HUDEP-2 (cell line): ENCODE measurements around the gene TSHZ2.

Experiments used
- DNase-seq, 76 experiments: peaks; one replicate each; lab custom pipeline; 2025; ENCODE audit not compliant: unreplicated experiment in 76 of 76; lab: John Stamatoyannopoulos, UW

Gene TSHZ2

GRCh38 chr20:53154540-53154939 lies 182.4 kb downstream of the TSHZ2 start:
- peak in 34 of 76 experiments; percentile 1 to 71 (median 44) for DNase-seq

- DNase-seq: peak in 38 of 76 experiments; percentile 8 to 52 (median 24)
Observed at GRCh38 chr20:53157443-53158408, 185.6 kb downstream of the TSHZ2 start.

GRCh38 chr20:53159160-53159559 lies 187.0 kb downstream of the TSHZ2 start:
- no peak for DNase-seq

- DNase-seq: no peak
Observed at GRCh38 chr20:53161073-53161472, 188.9 kb downstream of the TSHZ2 start.

GRCh38 chr20:53161473-53161872 lies 189.3 kb downstream of the TSHZ2 start:
- DNase-seq: peak in 1 of 76 experiments; percentile 22

GRCh38 chr20:53162251-53162835 lies 190.2 kb downstream of the TSHZ2 start:
- DNase-seq: no peak

- peak in 72 of 76 experiments; percentile 20 to 86 (median 62) for DNase-seq
Observed at GRCh38 chr20:53163486-53163885, 191.3 kb downstream of the TSHZ2 start.

GRCh38 chr20:53164072-53164471 lies 191.9 kb downstream of the TSHZ2 start:
- DNase-seq: no peak

GRCh38 chr20:53165452-53165851 lies 193.3 kb downstream of the TSHZ2 start:
- no peak for DNase-seq

GRCh38 chr20:53168491-53168890 lies 196.3 kb downstream of the TSHZ2 start:
- no peak for DNase-seq

GRCh38 chr20:53170196-53170595 lies 198.0 kb downstream of the TSHZ2 start:
- no peak for DNase-seq

GRCh38 chr20:53171065-53171464 lies 198.9 kb downstream of the TSHZ2 start:
- DNase-seq: no peak

- peak in 73 of 76 experiments; percentile 17 to 89 (median 66) for DNase-seq
Observed at GRCh38 chr20:53174454-53174853, 202.3 kb downstream of the TSHZ2 start.

GRCh38 chr20:53175135-53175780 lies 203.1 kb downstream of the TSHZ2 start:
- DNase-seq: peak in 74 of 76 experiments; percentile 43 to 99 (median 89)

- DNase-seq: no peak
Observed at GRCh38 chr20:53176134-53176533, 204.0 kb downstream of the TSHZ2 start.

- no peak for DNase-seq
Observed at GRCh38 chr20:53177687-53178086, 205.5 kb downstream of the TSHZ2 start.

GRCh38 chr20:53179749-53180148 lies 207.6 kb downstream of the TSHZ2 start:
- no peak for DNase-seq

- peak in 23 of 76 experiments; percentile 8 to 75 (median 32) for DNase-seq
Observed at GRCh38 chr20:53180928-53181362, 208.8 kb downstream of the TSHZ2 start.

- no peak for DNase-seq
Observed at GRCh38 chr20:53181866-53182376, 209.8 kb downstream of the TSHZ2 start.

- no peak for DNase-seq
Observed at GRCh38 chr20:53183181-53183580, 211.0 kb downstream of the TSHZ2 start.

GRCh38 chr20:53186635-53187034 lies 214.5 kb downstream of the TSHZ2 start:
- DNase-seq: no peak
